ENCODE results near the gene AFF1.
"Not testable (repeated sequence)": the region's sequence is repeated elsewhere in the genome, so short reads cannot be mapped to it uniquely, and the experiment has no call there.

The AFF1 gene

DNA sequence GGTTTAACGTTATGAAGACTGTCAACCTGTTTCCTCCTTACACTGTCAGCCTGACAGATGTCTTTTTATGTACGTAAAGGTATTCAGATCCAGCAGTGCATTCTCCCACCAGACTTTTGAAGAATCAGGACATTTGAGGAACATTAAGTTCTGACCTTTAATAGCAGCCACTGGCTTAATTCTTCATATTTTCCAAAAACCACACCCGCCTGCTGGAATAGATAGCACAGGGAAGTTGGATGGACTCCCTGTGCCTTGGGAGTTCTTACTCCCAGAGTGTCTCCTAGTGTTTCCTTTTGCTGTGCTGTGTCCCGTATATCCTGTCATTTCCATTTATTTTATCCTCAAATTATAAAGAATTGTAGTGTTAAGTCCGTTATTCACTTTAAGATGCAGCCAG lies 94.5 kb downstream of the AFF1 start:
- no peak overlapping the region for H3K4me3 ChIP-seq (ENCODE audit: low read depth, low read length)
- H3K27me3 ChIP-seq (ENCODE audit: control insufficient read depth, insufficient read depth, low read length), result no peaks in the 10 kb centered on the region
- no peak overlapping the region for H3K9ac ChIP-seq (ENCODE audit: low read depth, low read length)
- H3K36me3 ChIP-seq (ENCODE audit: control insufficient read depth, insufficient read depth, low read length), result no peaks in the 10 kb centered on the region
- no peaks in the 10 kb centered on the region for H3K9me3 ChIP-seq (ENCODE audit: control insufficient read depth, insufficient read depth, low read length)
- H3K4me1 ChIP-seq (ENCODE audit: control insufficient read depth, insufficient read depth, low read length), result peaks cover 55% of the 10 kb centered on the region

GRCh38 chr4:87030124-87030523 lies 95.3 kb downstream of the AFF1 start:
- Histone ChIP-seq H3K36me3 (ENCODE audit: control insufficient read depth, insufficient read depth, low read length) (no peaks in the 10 kb centered on the region), H3K9me3 (ENCODE audit: control insufficient read depth, insufficient read depth, low read length) (no peaks in the 10 kb centered on the region), H3K4me1 (ENCODE audit: control insufficient read depth, insufficient read depth, low read length) (peaks cover 58% of the 10 kb centered on the region), H3K4me3 (ENCODE audit: low read depth, low read length) (no peak overlapping the region), H3K27me3 (ENCODE audit: control insufficient read depth, insufficient read depth, low read length) (no peaks in the 10 kb centered on the region), H3K9ac (ENCODE audit: low read depth, low read length) (no peak overlapping the region)

DNA sequence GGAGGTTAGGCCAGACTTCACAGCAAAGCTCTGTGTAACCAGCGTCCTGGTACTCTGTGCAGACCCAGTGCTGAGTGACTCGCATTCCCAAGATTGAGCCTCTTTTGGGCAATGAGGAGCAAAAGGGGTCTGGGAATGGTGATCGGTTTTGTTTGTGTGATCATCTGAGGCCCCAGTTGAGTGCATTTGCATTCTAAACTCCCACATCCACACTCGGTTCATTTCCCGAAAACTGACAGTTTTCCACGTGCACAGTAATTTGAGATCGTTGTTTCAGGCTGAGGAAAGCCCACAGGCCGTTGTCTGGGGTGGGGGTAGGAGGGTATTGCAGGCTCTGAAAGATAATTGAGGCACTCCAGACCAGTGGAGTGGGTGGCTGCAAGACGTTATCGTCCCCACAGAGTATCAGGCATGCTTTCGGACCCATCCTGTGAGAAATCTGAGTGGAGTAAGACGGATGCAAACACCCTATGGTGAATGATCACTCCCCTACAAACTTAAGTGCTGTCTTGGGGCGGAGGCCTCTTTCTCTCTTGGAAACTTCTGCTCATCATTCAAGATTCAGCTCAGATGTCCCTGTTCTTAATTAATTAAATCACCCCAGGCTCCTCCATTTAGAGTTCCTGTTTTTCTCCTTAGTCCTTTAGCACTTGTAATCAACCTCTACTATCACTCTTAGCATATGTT lies 96.1 kb downstream of the AFF1 start:
- no peak overlapping the region for H3K9ac ChIP-seq (ENCODE audit: low read depth, low read length)
- H3K36me3 ChIP-seq (ENCODE audit: control insufficient read depth, insufficient read depth, low read length), result no peaks in the 10 kb centered on the region
- H3K9me3 ChIP-seq (ENCODE audit: control insufficient read depth, insufficient read depth, low read length), result no peaks in the 10 kb centered on the region
- peaks cover 60% of the 10 kb centered on the region for H3K4me1 ChIP-seq (ENCODE audit: control insufficient read depth, insufficient read depth, low read length)
- no peak overlapping the region for H3K4me3 ChIP-seq (ENCODE audit: low read depth, low read length)
- H3K27me3 ChIP-seq (ENCODE audit: control insufficient read depth, insufficient read depth, low read length), result no peaks in the 10 kb centered on the region

- Histone ChIP-seq H3K4me3 (ENCODE audit: low read depth, low read length) (no peak overlapping the region), H3K9me3 (ENCODE audit: control insufficient read depth, insufficient read depth, low read length) (no peaks in the 10 kb centered on the region), H3K9ac (ENCODE audit: low read depth, low read length) (no peak overlapping the region), H3K4me1 (ENCODE audit: control insufficient read depth, insufficient read depth, low read length) (peaks cover 63% of the 10 kb centered on the region), H3K27me3 (ENCODE audit: control insufficient read depth, insufficient read depth, low read length) (no peaks in the 10 kb centered on the region), H3K36me3 (ENCODE audit: control insufficient read depth, insufficient read depth, low read length) (no peaks in the 10 kb centered on the region)
Measured at GRCh38 chr4:87031920-87032319, 97.1 kb downstream of the AFF1 start.

DNA sequence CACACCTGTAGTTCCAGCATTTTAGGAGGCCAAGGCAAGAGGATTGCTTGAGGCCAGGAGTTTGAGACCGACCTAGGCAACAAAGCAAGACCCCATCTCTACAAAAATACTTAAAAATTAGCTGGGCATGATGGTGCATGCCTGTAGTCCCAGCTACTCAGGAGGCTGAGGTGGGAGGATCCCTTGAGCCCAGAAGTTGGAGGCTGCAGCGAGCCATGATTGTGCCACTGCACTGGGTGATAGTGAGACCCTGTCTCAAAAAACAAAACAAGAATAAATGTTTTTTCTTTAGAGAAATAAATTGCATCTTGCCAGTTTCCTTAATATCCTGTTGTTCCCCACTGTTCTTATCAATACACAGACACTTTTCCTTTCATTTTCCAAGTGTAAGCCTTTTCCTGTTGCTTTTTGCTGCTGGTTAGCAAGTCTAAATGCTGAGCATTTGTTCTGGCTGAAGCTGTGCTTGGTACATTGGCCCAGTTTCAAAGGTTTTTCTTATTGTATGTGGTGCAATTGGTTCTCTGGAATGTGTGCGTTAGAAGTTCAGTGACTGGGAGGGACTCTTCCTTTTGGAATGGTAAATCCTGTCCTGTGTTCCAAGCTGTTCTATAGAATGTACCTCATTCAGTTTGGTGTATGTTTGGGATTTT lies 98.2 kb downstream of the AFF1 start:
- Histone ChIP-seq H3K36me3 (ENCODE audit: control insufficient read depth, insufficient read depth, low read length) (no peaks in the 10 kb centered on the region), H3K9me3 (ENCODE audit: control insufficient read depth, insufficient read depth, low read length) (no peaks in the 10 kb centered on the region), H3K27me3 (ENCODE audit: control insufficient read depth, insufficient read depth, low read length) (no peaks in the 10 kb centered on the region), H3K9ac (ENCODE audit: low read depth, low read length) (no peak overlapping the region), H3K4me1 (ENCODE audit: control insufficient read depth, insufficient read depth, low read length) (peaks cover 70% of the 10 kb centered on the region), H3K4me3 (ENCODE audit: low read depth, low read length) (no peak overlapping the region)

GRCh38 chr4:87033902-87034301 lies 99.1 kb downstream of the AFF1 start:
- no peak overlapping the region for H3K9ac ChIP-seq (ENCODE audit: low read depth, low read length)
- no peaks in the 10 kb centered on the region for H3K27me3 ChIP-seq (ENCODE audit: control insufficient read depth, insufficient read depth, low read length)
- H3K36me3 ChIP-seq (ENCODE audit: control insufficient read depth, insufficient read depth, low read length), result no peaks in the 10 kb centered on the region
- no peak overlapping the region for H3K4me3 ChIP-seq (ENCODE audit: low read depth, low read length)
- no peaks in the 10 kb centered on the region for H3K9me3 ChIP-seq (ENCODE audit: control insufficient read depth, insufficient read depth, low read length)
- H3K4me1 ChIP-seq (ENCODE audit: control insufficient read depth, insufficient read depth, low read length), result peaks cover 78% of the 10 kb centered on the region

- H3K4me1 ChIP-seq (ENCODE audit: control insufficient read depth, insufficient read depth, low read length), result peaks cover 79% of the 10 kb centered on the region
- H3K4me3 ChIP-seq (ENCODE audit: low read depth, low read length), result no peak overlapping the region
- H3K9me3 ChIP-seq (ENCODE audit: control insufficient read depth, insufficient read depth, low read length), result no peaks in the 10 kb centered on the region
- no peaks in the 10 kb centered on the region for H3K27me3 ChIP-seq (ENCODE audit: control insufficient read depth, insufficient read depth, low read length)
- H3K9ac ChIP-seq (ENCODE audit: low read depth, low read length), result no peak overlapping the region
- H3K36me3 ChIP-seq (ENCODE audit: control insufficient read depth, insufficient read depth, low read length), result no peaks in the 10 kb centered on the region
Measured at GRCh38 chr4:87034527-87034926, 99.7 kb downstream of the AFF1 start.

GRCh38 chr4:87035881-87036509 lies 101.2 kb downstream of the AFF1 start:
- Histone ChIP-seq H3K4me1 (ENCODE audit: control insufficient read depth, insufficient read depth, low read length) (peaks cover 68% of the 10 kb centered on the region), H3K36me3 (ENCODE audit: control insufficient read depth, insufficient read depth, low read length) (no peaks in the 10 kb centered on the region), H3K4me3 (ENCODE audit: low read depth, low read length) (no peak overlapping the region), H3K27me3 (ENCODE audit: control insufficient read depth, insufficient read depth, low read length) (no peaks in the 10 kb centered on the region), H3K9ac (ENCODE audit: low read depth, low read length) (no peak overlapping the region), H3K9me3 (ENCODE audit: control insufficient read depth, insufficient read depth, low read length) (no peaks in the 10 kb centered on the region)

DNA sequence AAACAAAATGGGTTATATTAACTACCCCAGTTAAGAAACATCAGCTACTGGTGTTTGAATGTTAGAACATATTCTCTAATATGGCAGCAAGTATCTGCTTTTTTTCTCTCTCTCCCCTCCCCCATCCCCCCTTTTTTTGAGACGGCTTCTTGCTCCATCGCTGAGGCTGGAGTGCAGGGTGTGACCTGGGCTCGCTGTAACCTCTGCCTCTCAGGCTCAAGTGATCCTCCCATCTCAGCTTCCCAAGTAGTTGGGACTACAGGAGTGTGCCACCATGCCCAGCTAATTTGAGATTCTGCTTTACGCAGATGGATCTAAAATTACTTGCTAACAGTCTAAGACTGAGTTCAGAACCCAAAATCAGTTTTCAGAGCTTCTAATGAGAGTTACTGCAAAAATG lies 101.9 kb downstream of the AFF1 start:
- Histone ChIP-seq H3K27me3 (ENCODE audit: control insufficient read depth, insufficient read depth, low read length) (no peaks in the 10 kb centered on the region), H3K36me3 (ENCODE audit: control insufficient read depth, insufficient read depth, low read length) (no peaks in the 10 kb centered on the region), H3K4me3 (ENCODE audit: low read depth, low read length) (no peak overlapping the region), H3K4me1 (ENCODE audit: control insufficient read depth, insufficient read depth, low read length) (peaks cover 62% of the 10 kb centered on the region), H3K9ac (ENCODE audit: low read depth, low read length) (no peak overlapping the region), H3K9me3 (ENCODE audit: control insufficient read depth, insufficient read depth, low read length) (no peaks in the 10 kb centered on the region)

DNA sequence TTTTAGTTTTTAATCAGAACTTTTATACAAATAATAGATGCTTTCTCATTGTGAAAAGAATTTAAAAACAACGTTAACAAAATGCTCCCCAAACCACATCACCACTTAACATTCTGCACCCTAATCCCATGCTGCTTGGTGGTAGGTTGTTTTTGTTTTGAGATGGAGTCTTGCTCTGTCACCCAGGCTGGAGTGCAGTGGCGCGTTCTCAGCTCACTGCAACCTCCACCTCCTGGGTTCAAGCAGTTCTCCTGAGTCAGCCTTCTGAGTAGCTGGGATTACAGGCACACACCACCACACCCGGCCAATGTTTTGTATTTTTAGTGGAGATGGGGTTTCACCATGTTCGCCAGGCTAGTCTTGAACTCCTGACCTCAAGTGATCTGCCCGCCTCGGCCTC lies 102.4 kb downstream of the AFF1 start:
- peaks cover 59% of the 10 kb centered on the region for H3K4me1 ChIP-seq (ENCODE audit: control insufficient read depth, insufficient read depth, low read length)
- not testable (repeated sequence) for H3K4me3 ChIP-seq (ENCODE audit: low read depth, low read length); H3K27me3 ChIP-seq (ENCODE audit: control insufficient read depth, insufficient read depth, low read length); H3K36me3 ChIP-seq (ENCODE audit: control insufficient read depth, insufficient read depth, low read length); H3K9me3 ChIP-seq (ENCODE audit: control insufficient read depth, insufficient read depth, low read length); H3K9ac ChIP-seq (ENCODE audit: low read depth, low read length)

DNA sequence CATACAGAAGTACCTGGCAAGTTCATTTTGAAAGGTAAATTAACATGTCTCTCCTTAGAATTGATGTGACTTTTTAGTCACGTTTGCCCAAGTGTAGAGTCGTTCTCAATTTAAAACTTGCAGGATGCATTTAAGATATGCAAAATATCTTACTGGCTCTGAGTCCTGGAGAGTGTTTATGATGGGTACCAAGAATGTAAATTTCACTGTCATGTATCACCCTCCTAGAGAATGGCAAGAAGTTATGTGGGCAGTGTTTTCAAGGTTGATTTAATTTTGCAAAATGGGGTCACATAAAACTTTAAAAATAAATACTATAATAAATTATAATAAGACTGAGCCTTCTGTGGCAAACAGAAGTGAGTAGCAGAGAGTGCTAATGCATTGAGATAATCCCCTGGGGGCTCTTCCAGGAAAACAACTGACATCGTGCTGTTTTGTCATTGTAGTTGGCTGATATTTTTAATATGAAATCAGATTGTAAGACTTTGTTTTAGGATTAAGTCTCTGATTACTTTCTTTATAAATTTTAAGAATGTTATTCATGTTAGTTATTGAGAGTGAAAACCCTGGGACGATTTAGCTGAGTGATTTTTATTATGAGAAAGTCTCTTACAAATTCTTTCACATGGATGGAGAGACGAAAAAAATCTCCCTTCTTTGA lies 103.0 kb downstream of the AFF1 start:
- H3K4me1 ChIP-seq (ENCODE audit: control insufficient read depth, insufficient read depth, low read length), result peaks cover 62% of the 10 kb centered on the region
- H3K4me3 ChIP-seq (ENCODE audit: low read depth, low read length), result no peak overlapping the region
- H3K9ac ChIP-seq (ENCODE audit: low read depth, low read length), result no peak overlapping the region

More for the DNA sequence above, 103.0 kb downstream of the AFF1 start:
- Histone ChIP-seq H3K9me3 (ENCODE audit: control insufficient read depth, insufficient read depth, low read length) (no peaks in the 10 kb centered on the region), H3K36me3 (ENCODE audit: control insufficient read depth, insufficient read depth, low read length) (no peaks in the 10 kb centered on the region), H3K27me3 (ENCODE audit: control insufficient read depth, insufficient read depth, low read length) (no peaks in the 10 kb centered on the region)

Measured in iPS-15b (cell line).